ENCODE measurements around the gene ANKRD6. TPM values are rescaled to one million over a fixed set of nuclear protein-coding genes. Genes with fewer than 3 reads are reported as not detected.

Gene ANKRD6
- total RNA-seq, 1 donor from 2014 or later: 4.2 TPM

GRCh38 chr6:89643406-89643805, 210.5 kb downstream of the ANKRD6 start:
- Histone ChIP-seq H3K9ac (ENCODE audit: low read depth in 1 of 3, low read length in 3 of 3) (no peak overlapping the region), H3K36me3 (ENCODE audit: control insufficient read depth in 3 of 3, insufficient read depth in 3 of 3, low read length in 3 of 3) (peaks cover 33 to 55% (median 40%) of the 10 kb centered on the region in 3 donors), H3K4me1 (ENCODE audit: control insufficient read depth in 3 of 3, insufficient read depth in 3 of 3, low read length in 3 of 3) (peaks cover 12 to 17% (median 16%) of the 10 kb centered on the region in 3 donors), H3K27me3 (ENCODE audit: control insufficient read depth in 3 of 3, insufficient read depth in 3 of 3, low read length in 3 of 3) (no peaks in the 10 kb centered on the region), H3K4me3 (ENCODE audit: low read length in 3 of 3) (no peak overlapping the region), H3K9me3 (ENCODE audit: control insufficient read depth in 3 of 3, low read length in 3 of 3) (no peaks in the 10 kb centered on the region), H3K27ac (ENCODE audit: low read depth, low read length) (no peak overlapping the region)

DNA sequence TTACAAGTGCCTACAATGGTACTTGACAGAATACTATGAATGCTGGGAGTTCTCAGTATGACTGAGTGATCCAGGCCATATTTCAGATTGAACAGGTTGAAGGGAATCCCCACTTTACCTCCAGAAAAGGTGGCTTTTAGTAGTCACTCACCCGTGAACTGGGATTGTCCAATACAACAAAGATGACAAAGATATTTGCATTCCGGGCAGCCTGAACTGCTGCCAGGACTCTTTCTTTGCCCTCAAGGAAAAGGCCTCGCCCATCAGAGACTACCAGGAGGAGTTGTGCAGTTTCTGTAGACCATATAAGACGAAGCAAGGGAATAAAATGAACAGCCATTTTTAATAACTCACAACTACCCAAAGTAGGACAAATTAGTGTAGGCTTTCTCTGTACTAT, 211.9 kb downstream of the ANKRD6 start:
- peaks cover 39 to 66% (median 46%) of the 10 kb centered on the region in 3 donors for H3K36me3 ChIP-seq (ENCODE audit: control insufficient read depth in 3 of 3, insufficient read depth in 3 of 3, low read length in 3 of 3)
- H3K9me3 ChIP-seq (ENCODE audit: control insufficient read depth in 3 of 3, low read length in 3 of 3): no peaks in the 10 kb centered on the region
- H3K4me1 ChIP-seq (ENCODE audit: control insufficient read depth in 3 of 3, insufficient read depth in 3 of 3, low read length in 3 of 3): peaks cover 8 to 12% (median 12%) of the 10 kb centered on the region in 3 donors
- no peak overlapping the region for H3K9ac ChIP-seq (ENCODE audit: low read depth in 1 of 3, low read length in 3 of 3)
- no peak overlapping the region for H3K4me3 ChIP-seq (ENCODE audit: low read length in 3 of 3)
- no peak overlapping the region for H3K27ac ChIP-seq (ENCODE audit: low read depth, low read length)
- no peaks in the 10 kb centered on the region for H3K27me3 ChIP-seq (ENCODE audit: control insufficient read depth in 3 of 3, insufficient read depth in 3 of 3, low read length in 3 of 3)

DNA sequence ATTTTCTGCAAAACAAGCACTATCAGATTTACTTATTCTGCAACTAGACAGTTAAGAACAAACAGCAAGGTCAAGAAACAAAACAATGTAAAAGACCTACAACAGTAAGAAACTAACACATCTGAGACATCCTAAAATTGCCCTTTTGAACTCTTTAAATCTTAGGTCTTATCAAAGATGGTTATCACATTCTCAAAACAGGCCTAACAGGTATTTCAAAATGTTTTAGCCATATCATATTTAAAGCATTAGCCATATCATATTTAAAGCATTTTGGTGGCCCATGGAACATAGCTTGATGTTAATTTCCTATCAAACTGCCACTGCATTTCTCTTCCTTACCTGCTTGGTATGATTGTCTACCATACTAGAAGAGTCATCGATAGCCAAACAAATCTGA, 216.7 kb downstream of the ANKRD6 start:
- no peaks in the 10 kb centered on the region for H3K9me3 ChIP-seq (ENCODE audit: control insufficient read depth in 3 of 3, low read length in 3 of 3)
- no peak overlapping the region for H3K4me3 ChIP-seq (ENCODE audit: low read length in 3 of 3)
- H3K9ac ChIP-seq (ENCODE audit: low read depth in 1 of 3, low read length in 3 of 3): no peak overlapping the region
- no peak overlapping the region for H3K27ac ChIP-seq (ENCODE audit: low read depth, low read length)
- H3K27me3 ChIP-seq (ENCODE audit: control insufficient read depth in 3 of 3, insufficient read depth in 3 of 3, low read length in 3 of 3): no peaks in the 10 kb centered on the region
- peaks cover 55 to 85% (median 60%) of the 10 kb centered on the region in 3 donors for H3K36me3 ChIP-seq (ENCODE audit: control insufficient read depth in 3 of 3, insufficient read depth in 3 of 3, low read length in 3 of 3)
- H3K4me1 ChIP-seq (ENCODE audit: control insufficient read depth in 3 of 3, insufficient read depth in 3 of 3, low read length in 3 of 3): peaks cover 0 to 2% (median 0%) of the 10 kb centered on the region in 3 donors

- Histone ChIP-seq H3K9me3 (ENCODE audit: control insufficient read depth in 3 of 3, low read length in 3 of 3) (no peaks in the 10 kb centered on the region), H3K4me1 (ENCODE audit: control insufficient read depth in 3 of 3, insufficient read depth in 3 of 3, low read length in 3 of 3) (no peaks in the 10 kb centered on the region), H3K36me3 (ENCODE audit: control insufficient read depth in 3 of 3, insufficient read depth in 3 of 3, low read length in 3 of 3) (peaks cover 62 to 88% (median 67%) of the 10 kb centered on the region in 3 donors), H3K27ac (ENCODE audit: low read depth, low read length) (no peak overlapping the region), H3K27me3 (ENCODE audit: control insufficient read depth in 3 of 3, insufficient read depth in 3 of 3, low read length in 3 of 3) (no peaks in the 10 kb centered on the region), H3K9ac (ENCODE audit: low read depth in 1 of 3, low read length in 3 of 3) (no peak overlapping the region), H3K4me3 (ENCODE audit: low read length in 3 of 3) (no peak overlapping the region)
Observed at GRCh38 chr6:89650579-89650978, 217.6 kb downstream of the ANKRD6 start.

DNA sequence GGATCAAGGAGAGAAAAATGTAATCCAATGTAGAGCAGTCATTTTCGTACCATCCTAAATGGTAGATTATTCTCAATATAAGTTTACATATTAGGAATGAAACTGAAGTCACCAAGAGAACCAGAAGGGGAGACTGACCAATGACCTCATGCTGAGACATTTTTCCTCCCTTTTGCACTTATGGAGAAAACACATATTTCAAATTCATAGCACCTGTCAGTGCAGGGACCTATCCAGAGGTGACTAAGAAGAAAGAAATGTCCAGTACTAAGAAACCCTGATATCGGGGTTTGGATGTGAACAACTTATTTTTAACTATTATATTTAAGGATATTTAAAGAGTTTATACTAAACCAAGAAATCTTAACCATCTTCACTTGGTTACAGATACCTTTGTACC, 222.2 kb downstream of the ANKRD6 start:
- Histone ChIP-seq H3K4me1 (ENCODE audit: control insufficient read depth in 3 of 3, insufficient read depth in 3 of 3, low read length in 3 of 3) (peaks cover 0 to 4% (median 2%) of the 10 kb centered on the region in 3 donors), H3K27me3 (ENCODE audit: control insufficient read depth in 3 of 3, insufficient read depth in 3 of 3, low read length in 3 of 3) (no peaks in the 10 kb centered on the region), H3K4me3 (ENCODE audit: low read length in 3 of 3) (no peak overlapping the region), H3K9me3 (ENCODE audit: control insufficient read depth in 3 of 3, low read length in 3 of 3) (no peaks in the 10 kb centered on the region), H3K36me3 (ENCODE audit: control insufficient read depth in 3 of 3, insufficient read depth in 3 of 3, low read length in 3 of 3) (peaks cover 64 to 85% (median 68%) of the 10 kb centered on the region in 3 donors), H3K27ac (ENCODE audit: low read depth, low read length) (no peak overlapping the region), H3K9ac (ENCODE audit: low read depth in 1 of 3, low read length in 3 of 3) (no peak overlapping the region)

DNA sequence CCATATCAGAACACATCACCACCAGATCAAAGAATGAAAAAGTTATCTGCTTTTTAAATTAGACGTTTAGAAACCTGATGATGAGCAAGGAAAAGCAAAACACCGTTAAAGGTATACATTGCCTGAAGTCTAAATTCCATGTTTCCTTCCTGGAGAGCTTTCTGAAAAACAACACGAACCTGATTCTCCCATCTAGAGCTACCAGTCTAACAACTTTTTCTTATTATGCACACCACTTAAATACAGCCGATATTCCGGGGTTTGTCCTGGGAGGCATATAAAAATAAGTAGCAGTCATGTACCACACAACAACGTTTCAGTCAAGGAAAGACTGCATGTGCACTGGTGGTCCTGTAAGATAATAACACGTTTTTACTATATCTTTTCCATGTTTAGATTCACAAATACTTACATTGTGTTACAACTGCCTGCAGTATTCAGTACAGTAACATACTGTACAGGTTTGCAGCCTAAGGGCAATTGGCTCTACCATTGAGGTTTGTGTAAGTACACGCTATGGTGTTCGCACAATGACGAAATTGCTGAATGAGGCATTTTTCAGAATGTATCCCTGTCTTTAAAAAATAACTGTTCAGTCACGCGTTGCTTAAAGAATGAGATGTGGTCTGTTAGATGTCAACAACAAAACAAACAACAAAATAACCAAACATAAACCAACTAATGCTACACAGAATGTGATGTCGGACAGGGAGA, 224.7 kb downstream of the ANKRD6 start:
- Histone ChIP-seq H3K27me3 (ENCODE audit: control insufficient read depth in 3 of 3, insufficient read depth in 3 of 3, low read length in 3 of 3) (no peaks in the 10 kb centered on the region), H3K4me3 (ENCODE audit: low read length in 3 of 3) (no peak overlapping the region), H3K36me3 (ENCODE audit: control insufficient read depth in 3 of 3, insufficient read depth in 3 of 3, low read length in 3 of 3) (peaks cover 58 to 77% (median 61%) of the 10 kb centered on the region in 3 donors), H3K9ac (ENCODE audit: low read depth in 1 of 3, low read length in 3 of 3) (no peak overlapping the region), H3K27ac (ENCODE audit: low read depth, low read length) (no peak overlapping the region), H3K4me1 (ENCODE audit: control insufficient read depth in 3 of 3, insufficient read depth in 3 of 3, low read length in 3 of 3) (peaks cover 7 to 17% (median 8%) of the 10 kb centered on the region in 3 donors), H3K9me3 (ENCODE audit: control insufficient read depth in 3 of 3, low read length in 3 of 3) (no peaks in the 10 kb centered on the region)

DNA sequence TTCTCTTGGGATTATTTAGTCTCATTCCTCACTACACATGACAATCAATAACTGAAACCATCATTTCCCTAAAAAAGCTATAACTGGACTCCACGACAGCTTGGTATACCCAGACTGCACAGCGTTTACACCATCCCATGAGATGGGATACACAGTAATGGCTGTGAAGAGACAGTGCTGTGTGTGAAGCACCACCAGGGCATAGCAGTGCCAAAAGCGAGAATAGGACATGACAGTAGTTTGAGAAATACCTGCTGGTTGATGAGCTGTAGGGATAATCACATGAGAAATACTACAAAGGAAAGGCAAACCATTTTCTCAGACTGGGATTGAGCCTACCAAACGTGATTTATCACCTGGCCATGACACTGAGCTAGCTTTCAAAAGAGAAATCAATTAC, 228.0 kb downstream of the ANKRD6 start:
- Histone ChIP-seq H3K36me3 (ENCODE audit: control insufficient read depth in 3 of 3, insufficient read depth in 3 of 3, low read length in 3 of 3) (peaks cover 46 to 61% (median 48%) of the 10 kb centered on the region in 3 donors), H3K4me1 (ENCODE audit: control insufficient read depth in 3 of 3, insufficient read depth in 3 of 3, low read length in 3 of 3) (peaks cover 8 to 17% (median 12%) of the 10 kb centered on the region in 3 donors), H3K9me3 (ENCODE audit: control insufficient read depth in 3 of 3, low read length in 3 of 3) (no peaks in the 10 kb centered on the region), H3K4me3 (ENCODE audit: low read length in 3 of 3) (peak overlapping the region; percentile 45 to 65 (median 58)), H3K27me3 (ENCODE audit: control insufficient read depth in 3 of 3, insufficient read depth in 3 of 3, low read length in 3 of 3) (no peaks in the 10 kb centered on the region), H3K9ac (ENCODE audit: low read depth in 1 of 3, low read length in 3 of 3) (peak overlapping the region; percentile 8 to 68 (median 12)), H3K27ac (ENCODE audit: low read depth, low read length) (peak overlapping the region; percentile 77)

- peaks cover 8 to 17% (median 12%) of the 10 kb centered on the region in 3 donors for H3K4me1 ChIP-seq (ENCODE audit: control insufficient read depth in 3 of 3, insufficient read depth in 3 of 3, low read length in 3 of 3)
- no peaks in the 10 kb centered on the region for H3K9me3 ChIP-seq (ENCODE audit: control insufficient read depth in 3 of 3, low read length in 3 of 3)
- H3K27ac ChIP-seq (ENCODE audit: low read depth, low read length): peak overlapping the region; percentile 77
- H3K27me3 ChIP-seq (ENCODE audit: control insufficient read depth in 3 of 3, insufficient read depth in 3 of 3, low read length in 3 of 3): no peaks in the 10 kb centered on the region
- peak overlapping the region; percentile 45 to 65 (median 58) for H3K4me3 ChIP-seq (ENCODE audit: low read length in 3 of 3)
- H3K9ac ChIP-seq (ENCODE audit: low read depth in 1 of 3, low read length in 3 of 3): peak overlapping the region; percentile 2 to 68 (median 12)
- peaks cover 40 to 55% (median 49%) of the 10 kb centered on the region in 3 donors for H3K36me3 ChIP-seq (ENCODE audit: control insufficient read depth in 3 of 3, insufficient read depth in 3 of 3, low read length in 3 of 3)
Observed at GRCh38 chr6:89661559-89661958, 228.6 kb downstream of the ANKRD6 start.

- Histone ChIP-seq H3K36me3 (ENCODE audit: control insufficient read depth in 3 of 3, insufficient read depth in 3 of 3, low read length in 3 of 3) (peaks cover 34 to 47% (median 45%) of the 10 kb centered on the region in 3 donors), H3K4me1 (ENCODE audit: control insufficient read depth in 3 of 3, insufficient read depth in 3 of 3, low read length in 3 of 3) (peaks cover 4 to 18% (median 12%) of the 10 kb centered on the region in 3 donors), H3K27ac (ENCODE audit: low read depth, low read length) (peak overlapping the region; percentile 77), H3K4me3 (ENCODE audit: low read length in 3 of 3) (no peak overlapping the region), H3K9ac (ENCODE audit: low read depth in 1 of 3, low read length in 3 of 3) (no peak overlapping the region), H3K27me3 (ENCODE audit: control insufficient read depth in 3 of 3, insufficient read depth in 3 of 3, low read length in 3 of 3) (no peaks in the 10 kb centered on the region), H3K9me3 (ENCODE audit: control insufficient read depth in 3 of 3, low read length in 3 of 3) (no peaks in the 10 kb centered on the region)
Observed at GRCh38 chr6:89662659-89663223, 229.8 kb downstream of the ANKRD6 start.
